Omental fat pad (tissue), 4 donors: ENCODE data around the gene BCL11B. TPM values are rescaled to one million over a fixed set of nuclear protein-coding genes. Genes with fewer than 3 reads are reported as not detected.

Source experiments
- ATAC-seq: fragments of 150-250 bp; one replicate; pipeline ENCODE4 v1.9.1; 2016; ENCODE audit warnings: mild to moderate bottlenecking, moderate library complexity; ENCODE audit not compliant: low FRiP score
- DNase-seq: peaks from one replicate; pipeline ENCODE4 v3.0.0-alpha.2; 2019; ENCODE audit warnings: low spot score
- CTCF ChIP-seq, 3 donors: fragments of 450-650 bp; IDR thresholded peaks; one replicate each; pipeline ENCODE4 v1.5.1; 2016 to 2017; ENCODE audit warnings: antibody characterized with exemption in 3 of 3, mild to moderate bottlenecking in 3 of 3, moderate library complexity in 2 of 3
- total RNA-seq, 4 donors: library from RNA; depleted of rRNA; stranded (reverse); fragments of >200 nt; gene quantifications; one replicate each; pipeline ENCODE4 v1.1.0, GENCODE V29; 2016

Gene BCL11B
- total RNA-seq, 4 donors from 2014 or later, result 0.56 to 2.0 (median 0.77) TPM

GRCh38 chr14:99247772-99248171, 24.2 kb downstream of the BCL11B start:
- DNase-seq, result no peak
- TF ChIP-seq CTCF (IDR thresholded peaks at IDR 0.05), result no peak
- ATAC-seq, result no peak

- DNase-seq (no peak), ATAC-seq (no peak)
- TF ChIP-seq CTCF (IDR thresholded peaks at IDR 0.05), result no peak
Observed at GRCh38 chr14:99247101-99247729, 24.8 kb downstream of the BCL11B start.

- no peak for TF ChIP-seq CTCF (IDR thresholded peaks at IDR 0.05)
- no peak for ATAC-seq
- no peak for DNase-seq
Observed at GRCh38 chr14:99246536-99247097, 25.4 kb downstream of the BCL11B start.

GRCh38 chr14:99245564-99246511, 26.2 kb downstream of the BCL11B start:
- no peak for ATAC-seq
- no peak for DNase-seq
- no peak for TF ChIP-seq CTCF (IDR thresholded peaks at IDR 0.05)

GRCh38 chr14:99244941-99245563, 26.9 kb downstream of the BCL11B start:
- DNase-seq (no peak), ATAC-seq (no peak)
- TF ChIP-seq CTCF (IDR thresholded peaks at IDR 0.05), result no peak

GRCh38 chr14:99244367-99244901, 27.6 kb downstream of the BCL11B start:
- no peak for TF ChIP-seq CTCF (IDR thresholded peaks at IDR 0.05)
- ATAC-seq, result no peak
- no peak for DNase-seq
